Measurements from ENCODE around the gene SMNDC1. TPM values are rescaled to one million over a fixed set of nuclear protein-coding genes. Genes with fewer than 3 reads are reported as not detected.
"Not testable (repeated sequence)": the region's sequence is repeated elsewhere in the genome, so short reads cannot be mapped to it uniquely, and the experiment has no call there.

The SMNDC1 gene
- total RNA-seq, 4 donors from 2014 or later, result 12.0 to 20.4 (median 17.4) TPM

DNA sequence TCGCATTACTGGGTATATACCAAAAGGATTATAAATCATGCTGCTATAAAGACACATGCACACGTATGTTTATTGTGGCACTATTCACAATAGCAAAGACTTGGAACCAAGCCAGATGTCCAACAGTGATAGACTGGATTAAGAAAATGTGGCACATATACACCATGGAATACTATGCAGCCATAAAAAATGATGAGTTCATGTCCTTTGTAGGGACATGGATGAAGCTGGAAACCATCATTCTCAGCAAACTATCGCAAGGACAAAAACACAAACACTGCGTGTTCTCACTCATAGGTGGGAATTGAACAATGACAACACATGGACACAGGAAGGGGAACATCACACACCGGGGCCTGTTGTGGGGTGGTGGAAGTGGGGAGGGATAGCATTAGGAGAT is 56.9 kb downstream of the SMNDC1 start:
- H3K27ac ChIP-seq, ATAC-seq: not testable (repeated sequence)
- 74 to 94% methylated on average over 4 to 5 of the region's 5 CpGs for whole genome bisulfite sequencing, 2 donors (ENCODE audit: low coverage in 1 of 2)

DNA sequence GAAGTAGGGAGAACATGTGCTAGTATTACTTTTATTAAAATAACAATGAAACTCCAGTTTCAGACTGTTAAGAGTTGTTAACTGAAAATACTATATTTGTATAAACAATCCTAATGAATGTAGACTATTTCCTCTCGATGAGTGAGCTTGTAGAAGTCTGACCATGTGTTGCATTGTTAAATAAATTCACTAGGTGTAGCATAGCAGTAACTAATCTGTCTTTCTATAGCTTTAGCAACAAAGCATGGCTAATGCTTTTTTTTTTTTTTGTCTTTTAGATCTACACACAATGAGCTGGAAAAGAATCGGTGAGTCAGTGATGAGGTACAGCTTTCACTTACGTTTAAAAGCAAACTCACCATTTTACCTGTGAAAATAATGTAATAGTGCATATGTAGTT is 60.2 kb downstream of the SMNDC1 start:
- no peaks in the 10 kb centered on the region for H3K27me3 ChIP-seq
- 57 to 73% methylated on average over 3 of the region's 3 CpGs for WGBS, 2 donors (ENCODE audit: low coverage in 1 of 2)
- H3K27ac ChIP-seq, result no peak overlapping the region
- no peaks in the 10 kb centered on the region for H3K9me3 ChIP-seq
- peaks cover 0 to 19% of the 10 kb centered on the region in 2 donors for H3K36me3 ChIP-seq
- no peak overlapping the region for H3K4me3 ChIP-seq
- ATAC-seq, result no peak
- peaks cover 0 to 64% (median 8%) of the 10 kb centered on the region in 3 donors for H3K4me1 ChIP-seq
- TF ChIP-seq EP300 (IDR thresholded peaks at IDR 0.05) (no peak), POLR2AphosphoS5 (IDR thresholded peaks at IDR 0.05) (no peak), CTCF (IDR thresholded peaks at IDR 0.05) (no peak), POLR2A (IDR thresholded peaks at IDR 0.05) (no peak)

More for the DNA sequence above, 56.9 kb downstream of the SMNDC1 start:
- H3K4me3 ChIP-seq, H3K9me3 ChIP-seq, H3K27me3 ChIP-seq: not testable (repeated sequence)
- H3K4me1 ChIP-seq, result peaks cover 0 to 65% (median 5%) of the 10 kb centered on the region in 3 donors
- peaks cover 0 to 19% of the 10 kb centered on the region in 2 donors for H3K36me3 ChIP-seq

DNA sequence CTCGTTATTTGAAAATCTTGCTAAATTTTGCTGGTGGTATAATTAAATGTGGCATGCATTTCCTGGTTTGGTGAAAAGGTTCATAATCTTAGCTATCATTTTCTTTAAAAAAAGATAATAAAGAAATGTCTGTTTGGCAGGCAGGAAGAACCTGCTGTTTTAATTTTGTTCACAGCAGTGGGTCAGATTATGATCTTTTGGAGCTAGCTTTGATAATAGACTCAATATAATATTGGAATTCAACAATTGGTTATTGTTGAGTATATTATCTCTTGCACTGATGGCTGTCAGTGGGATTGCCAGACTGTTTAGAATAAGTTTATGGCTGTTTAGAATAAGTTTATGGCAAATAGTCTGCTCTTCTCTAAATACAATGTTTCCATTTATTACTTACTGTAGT is 62.2 kb downstream of the SMNDC1 start:
- Histone ChIP-seq H3K4me1 (peaks cover 0 to 62% (median 8%) of the 10 kb centered on the region in 3 donors), H3K4me3 (no peak overlapping the region), H3K27me3 (no peaks in the 10 kb centered on the region), H3K9me3 (no peaks in the 10 kb centered on the region), H3K36me3 (peaks cover 0 to 32% of the 10 kb centered on the region in 2 donors), H3K27ac (no peak overlapping the region)
- ATAC-seq, result no peak
- TF ChIP-seq POLR2AphosphoS5 (IDR thresholded peaks at IDR 0.05) (no peak), POLR2A (IDR thresholded peaks at IDR 0.05) (no peak), EP300 (IDR thresholded peaks at IDR 0.05) (no peak), CTCF (IDR thresholded peaks at IDR 0.05) (no peak)
- 88 to 100% methylated on average over 1 of the region's 1 CpG for WGBS, 2 donors (ENCODE audit: low coverage in 1 of 2)

GRCh38 chr10:110241841-110242240 is 62.9 kb downstream of the SMNDC1 start:
- Histone ChIP-seq H3K36me3 (peaks cover 0 to 36% of the 10 kb centered on the region in 2 donors), H3K4me1 (peaks cover 0 to 62% (median 8%) of the 10 kb centered on the region in 3 donors), H3K4me3 (no peak overlapping the region), H3K9me3 (no peaks in the 10 kb centered on the region), H3K27me3 (no peaks in the 10 kb centered on the region), H3K27ac (no peak overlapping the region)
- WGBS, 2 donors (ENCODE audit: low coverage in 1 of 2), result 68 to 83% methylated on average over 2 of the region's 2 CpGs
- TF ChIP-seq POLR2A (IDR thresholded peaks at IDR 0.05), result no peak
- TF ChIP-seq CTCF (IDR thresholded peaks at IDR 0.05), result no peak
- TF ChIP-seq EP300 (IDR thresholded peaks at IDR 0.05), result no peak
- no peak for TF ChIP-seq POLR2AphosphoS5 (IDR thresholded peaks at IDR 0.05)
- ATAC-seq, result no peak

DNA sequence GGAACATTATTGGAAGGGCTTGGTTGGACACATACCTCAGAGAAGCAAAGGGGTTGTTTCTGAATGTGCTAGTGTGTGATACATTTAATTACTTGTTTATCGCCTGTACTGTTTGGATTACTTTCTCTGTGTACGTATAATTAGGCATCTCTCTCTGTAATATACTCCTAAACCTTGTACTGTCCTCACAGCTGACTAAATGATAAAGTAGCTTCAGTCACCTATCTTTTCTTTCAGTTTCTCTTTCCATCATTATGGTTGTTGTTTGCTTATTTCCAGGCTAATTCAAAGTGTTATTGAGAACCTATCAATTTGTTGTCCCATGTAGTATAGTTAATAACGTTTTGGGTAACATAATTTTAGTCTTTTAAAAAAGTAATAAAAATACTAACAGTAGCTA is 63.3 kb downstream of the SMNDC1 start:
- H3K9me3 ChIP-seq, result no peaks in the 10 kb centered on the region
- TF ChIP-seq EP300 (IDR thresholded peaks at IDR 0.05) (no peak), POLR2A (IDR thresholded peaks at IDR 0.05) (no peak), CTCF (IDR thresholded peaks at IDR 0.05) (no peak)
- no peaks in the 10 kb centered on the region for H3K27me3 ChIP-seq
- no peak for ATAC-seq
- H3K27ac ChIP-seq, result no peak overlapping the region
- 60 to 72% methylated on average over 3 of the region's 3 CpGs for WGBS, 2 donors (ENCODE audit: low coverage in 1 of 2)
- peaks cover 0 to 34% of the 10 kb centered on the region in 2 donors for H3K36me3 ChIP-seq
- H3K4me3 ChIP-seq, result no peak overlapping the region
- peaks cover 0 to 61% (median 8%) of the 10 kb centered on the region in 3 donors for H3K4me1 ChIP-seq

Other genes with a start within 250 kb of the SMNDC1 start
- gene MXI1, start 97.3 kb downstream of the SMNDC1 start, total RNA-seq, result 100 to 1,000 TPM; 103 to 279 (median 218) TPM
- 1 to 10 TPM; 2.5 to 9.8 (median 3.5) TPM for gene DUSP5, start 193.0 kb upstream of the SMNDC1 start, total RNA-seq

All from gastroesophageal sphincter (tissue), 4 donors.